D721Med (cell line): ENCODE results near the gene PTPRA.

Experiments used
- DNase-seq: peaks from one replicate; pipeline ENCODE4 v3.0.0; 2011; ENCODE audit warnings: low spot score; ENCODE audit not compliant: insufficient read length
- FAIRE-seq: peaks from 2 replicates; lab custom pipeline; 2011; peaks lifted over from hg19 to GRCh38; lab: Jason Lieb, UNC
- TF ChIP-seq, protein P1 (sequence below): IDR thresholded peaks from 2 replicates; pipeline ENCODE4 v1.5.1; 2012; ENCODE audit warnings: mild to moderate bottlenecking, control low read depth; ENCODE audit not compliant: insufficient read depth; ENCODE audit errors: missing control alignments

Gene PTPRA

DNA sequence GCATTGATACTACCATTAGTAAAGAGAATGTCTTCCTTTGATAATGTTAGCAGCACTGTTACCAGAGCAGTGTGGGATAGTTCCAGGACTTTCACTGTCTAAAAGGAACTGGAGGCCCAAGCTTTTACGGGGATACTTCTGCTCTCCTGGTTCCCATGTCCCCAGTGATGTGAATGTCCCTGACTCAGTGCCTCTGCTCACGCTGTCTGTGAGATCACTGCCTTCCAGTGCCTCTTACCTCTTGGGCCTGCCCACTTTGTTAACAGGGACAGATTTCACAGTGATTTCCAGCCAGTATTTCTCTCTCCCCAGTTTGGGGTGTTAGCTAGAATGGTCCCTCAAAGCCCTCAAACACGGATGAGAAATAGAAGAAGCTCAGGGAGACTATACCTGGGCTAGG lies 14.4 kb downstream of the PTPRA start:
- TF ChIP-seq, protein P1, sequence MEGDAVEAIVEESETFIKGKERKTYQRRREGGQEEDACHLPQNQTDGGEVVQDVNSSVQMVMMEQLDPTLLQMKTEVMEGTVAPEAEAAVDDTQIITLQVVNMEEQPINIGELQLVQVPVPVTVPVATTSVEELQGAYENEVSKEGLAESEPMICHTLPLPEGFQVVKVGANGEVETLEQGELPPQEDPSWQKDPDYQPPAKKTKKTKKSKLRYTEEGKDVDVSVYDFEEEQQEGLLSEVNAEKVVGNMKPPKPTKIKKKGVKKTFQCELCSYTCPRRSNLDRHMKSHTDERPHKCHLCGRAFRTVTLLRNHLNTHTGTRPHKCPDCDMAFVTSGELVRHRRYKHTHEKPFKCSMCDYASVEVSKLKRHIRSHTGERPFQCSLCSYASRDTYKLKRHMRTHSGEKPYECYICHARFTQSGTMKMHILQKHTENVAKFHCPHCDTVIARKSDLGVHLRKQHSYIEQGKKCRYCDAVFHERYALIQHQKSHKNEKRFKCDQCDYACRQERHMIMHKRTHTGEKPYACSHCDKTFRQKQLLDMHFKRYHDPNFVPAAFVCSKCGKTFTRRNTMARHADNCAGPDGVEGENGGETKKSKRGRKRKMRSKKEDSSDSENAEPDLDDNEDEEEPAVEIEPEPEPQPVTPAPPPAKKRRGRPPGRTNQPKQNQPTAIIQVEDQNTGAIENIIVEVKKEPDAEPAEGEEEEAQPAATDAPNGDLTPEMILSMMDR: no peak

DNA sequence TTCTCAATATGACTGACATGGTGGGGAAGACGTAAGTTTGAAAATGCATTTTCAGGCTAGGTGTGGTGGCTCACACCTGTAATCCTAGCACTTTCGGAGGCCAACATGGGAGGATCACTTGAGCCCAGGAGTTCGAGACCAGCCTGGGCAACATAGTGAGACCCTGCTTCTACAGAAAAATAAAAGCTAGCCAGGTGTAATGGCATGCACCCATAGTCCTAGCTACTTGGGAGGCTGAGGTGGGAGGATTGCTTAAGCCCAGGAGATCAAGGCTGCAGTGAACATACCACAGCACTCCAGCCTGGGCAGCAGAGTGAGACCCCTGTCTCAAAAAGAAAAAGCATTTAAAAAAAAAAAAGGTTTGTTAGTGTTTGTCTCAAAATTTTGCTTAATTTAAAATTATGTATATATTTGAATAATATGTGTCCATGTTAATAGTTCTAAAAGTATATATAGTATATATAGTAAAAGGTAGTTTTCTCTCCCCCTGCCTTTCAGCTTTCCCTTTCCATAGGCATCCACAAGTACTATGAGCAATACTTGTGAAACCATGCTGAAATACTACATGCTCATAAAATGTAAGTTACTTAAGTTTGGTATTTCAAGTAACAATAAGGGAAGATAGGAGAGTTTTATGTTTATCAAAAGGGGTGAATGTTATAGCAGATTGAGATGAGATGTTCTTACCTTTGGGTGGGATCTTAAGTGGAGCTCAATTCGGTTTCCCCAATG lies 15.1 kb downstream of the PTPRA start:
- FAIRE-seq (no peak), DNase-seq (no peak)
- TF ChIP-seq, protein P1: no peak

More for the DNA sequence above, 14.4 kb downstream of the PTPRA start:
- FAIRE-seq (no peak), DNase-seq (no peak)

DNA sequence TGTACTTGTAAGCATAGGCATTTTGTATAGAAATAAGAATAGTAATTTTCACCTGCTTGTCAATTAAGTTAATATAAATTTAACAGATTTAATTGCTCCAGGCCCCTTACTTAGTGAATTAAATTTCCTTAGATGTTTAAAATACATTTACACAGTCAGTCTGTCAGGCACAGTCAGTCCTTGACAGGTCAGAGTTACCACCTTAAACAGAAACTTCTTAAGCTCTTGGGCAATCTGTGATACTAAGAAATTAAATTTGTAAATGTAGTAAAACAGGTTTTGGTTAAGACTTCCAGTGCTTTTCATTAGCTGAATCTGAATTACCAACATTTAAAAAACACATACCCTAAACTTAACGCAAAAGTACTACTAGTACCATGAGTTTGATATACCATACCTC lies 15.9 kb downstream of the PTPRA start:
- FAIRE-seq: no peak
- TF ChIP-seq, protein P1: no peak
- no peak for DNase-seq

- TF ChIP-seq, protein P1: no peak
- DNase-seq (no peak), FAIRE-seq (no peak)
Observed at GRCh38 chr20:2889797-2890196, 16.5 kb downstream of the PTPRA start.

- DNase-seq: no peak
- no peak for FAIRE-seq
Observed at GRCh38 chr20:2890742-2891141, 17.5 kb downstream of the PTPRA start.

DNA sequence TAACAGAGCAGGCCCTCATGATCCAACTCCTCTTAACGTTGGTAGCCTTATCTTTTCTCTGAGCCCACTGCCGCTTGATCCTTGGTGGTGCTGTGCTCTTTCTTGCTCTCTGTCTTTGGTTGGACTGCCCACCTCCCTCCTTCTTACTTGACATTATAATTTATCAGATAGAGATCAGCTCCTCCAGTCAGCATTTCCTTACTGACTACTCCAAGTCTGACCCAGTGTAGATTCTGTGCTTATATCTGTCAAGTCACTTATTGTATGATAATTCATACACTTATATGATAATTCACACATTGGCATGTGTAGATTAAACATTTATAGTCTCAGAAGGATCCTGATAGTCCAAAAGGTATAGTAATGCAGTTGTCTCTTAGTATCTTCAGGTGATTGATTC lies 18.1 kb downstream of the PTPRA start:
- TF ChIP-seq, protein P1: no peak
- no peak for DNase-seq
- FAIRE-seq: no peak

More at GRCh38 chr20:2890742-2891141, 17.5 kb downstream of the PTPRA start:
- TF ChIP-seq, protein P1: no peak

DNA sequence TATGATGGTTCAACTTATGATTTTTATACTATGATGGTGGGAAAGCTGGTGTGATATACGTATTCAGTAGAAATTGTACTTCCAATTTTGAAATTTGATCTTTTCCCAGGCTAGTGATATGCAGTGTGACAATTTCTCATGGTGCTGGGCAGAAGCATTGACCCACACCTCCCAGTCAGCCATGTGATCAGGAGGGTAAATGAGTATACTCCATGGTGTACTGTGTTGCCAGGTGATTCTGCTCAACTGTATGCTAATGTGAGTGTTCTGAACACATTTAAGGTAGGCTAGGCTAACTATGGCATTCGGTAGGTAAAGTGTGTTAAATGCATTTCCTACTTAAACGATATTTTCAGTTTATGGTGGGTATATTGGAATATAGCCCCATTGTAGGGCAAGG lies 19.1 kb downstream of the PTPRA start:
- DNase-seq (no peak), FAIRE-seq (no peak)
- TF ChIP-seq, protein P1: no peak
